HepG2 (cell line): ENCODE results near the gene MYO1B. TPM values are rescaled to one million over a fixed set of nuclear protein-coding genes. Genes with fewer than 3 reads are reported as not detected.

ENCODE experiments used
- ATAC-seq: fragments of 200-7000 bp; cut with Tn5 transposase; 3 replicates; pipeline ENCODE4 v1.9.1; 2020; ENCODE audit warnings: mild to moderate bottlenecking, moderate library complexity
- BruUV-seq: library from RNA; stranded (reverse); fragments of 400-500 nt; replicated peaks from 2 replicates; lab custom pipeline; 2021; lab: Mats Ljungman, UMichigan
- CTCF ChIA-PET: fragments of 300-600 bp; formaldehyde crosslinking; extraction: SDS; loops from one replicate; lab custom pipeline; 2021; ENCODE audit warnings: low total read pairs, inconsistent platforms, low intra/inter-chr PET ratio; lab: Yijun Ruan, JAX
- POLR2A ChIA-PET: fragments of 350-600 bp; sonication (Branson Sonifier 250); formaldehyde crosslinking; loops from one replicate; lab custom pipeline; 2020; ENCODE audit warnings: antibody characterized with exemption, inconsistent platforms; lab: Yijun Ruan, JAX
- DNase-seq: peaks from one replicate; pipeline ENCODE4 v3.0.0-alpha.2; 2015; ENCODE audit warnings: low spot score
- FAIRE-seq: peaks from 3 replicates; lab custom pipeline; 2011; peaks lifted over from hg19 to GRCh38; lab: Jason Lieb, UNC
- H2AFZ ChIP-seq: one replicate; pipeline ENCODE4 v1.6.1; 2011; ENCODE audit warnings: low read length, inconsistent platforms
- H3K27ac ChIP-seq: fragments of 300-600 bp; 3 replicates; pipeline ENCODE4 v1.8.0; 2011; ENCODE audit warnings: mixed run types, mild to moderate bottlenecking, mixed read lengths, low read length, inconsistent platforms; ENCODE audit not compliant: insufficient read depth; ENCODE audit errors: extremely low read length
- H3K27me3 ChIP-seq, 2 experiments: fragments of 200-600 bp in 1 of 2; 2 replicates in 1 of 2; 3 replicates in 1 of 2; pipeline versions ENCODE4 v1.6.0 to v1.8.0; 2011; ENCODE audit warnings: low read length in 2 of 2, mild to moderate bottlenecking in 2 of 2, moderate library complexity in 2 of 2, inconsistent platforms in 1 of 2; ENCODE audit not compliant: insufficient read depth in 2 of 2, control insufficient read depth in 1 of 2
- H3K36me3 ChIP-seq, 2 experiments: fragments of 200-600 bp in 1 of 2; replicated peaks in 1 of 2; 2 replicates in 1 of 2; 3 replicates in 1 of 2; pipeline versions ENCODE4 v1.5.1 to v1.8.0; 2011; ENCODE audit warnings: low read length in 2 of 2, inconsistent platforms in 1 of 2; ENCODE audit not compliant: insufficient read depth in 2 of 2, control insufficient read depth in 1 of 2
- H3K4me1 ChIP-seq: 2 replicates; pipeline ENCODE4 v1.5.1; 2012; ENCODE audit warnings: low read length, inconsistent platforms; ENCODE audit not compliant: insufficient read depth
- H3K4me2 ChIP-seq: 2 replicates; pipeline ENCODE4 v1.6.0; 2011; ENCODE audit warnings: low read depth, low read length, inconsistent platforms
- H3K4me3 ChIP-seq, 3 experiments: fragments of 200-600 bp in 1 of 3; sonication (generic), shearing (Covaris generic) in 1 of 3; replicated peaks in 1 of 3; 2 replicates each; pipeline ENCODE4 v1.5.1; 2011 to 2016; ENCODE audit warnings: low read length in 3 of 3, inconsistent platforms in 2 of 3, low read depth in 2 of 3, mild to moderate bottlenecking in 2 of 3, control low read depth in 1 of 3, mixed read lengths in 1 of 3; ENCODE audit not compliant: insufficient read depth in 1 of 3
- H3K79me2 ChIP-seq: one replicate; pipeline ENCODE4 v1.6.1; 2011; ENCODE audit warnings: low read length, inconsistent platforms; ENCODE audit not compliant: insufficient read depth
- H3K9ac ChIP-seq: 2 replicates; pipeline ENCODE4 v1.6.0; 2011; ENCODE audit warnings: mild to moderate bottlenecking, low read depth, low read length, inconsistent platforms; ENCODE audit not compliant: insufficient read depth
- H3K9me3 ChIP-seq: 2 replicates; pipeline ENCODE4 v1.5.1; 2012; ENCODE audit warnings: mild to moderate bottlenecking, low read length
- H4K20me1 ChIP-seq: 2 replicates; pipeline ENCODE4 v1.6.0; 2011; ENCODE audit warnings: inconsistent platforms, mild to moderate bottlenecking, low read length, moderate library complexity; ENCODE audit not compliant: insufficient read depth
- BHLHE40 ChIP-seq: IDR thresholded peaks from 2 replicates; pipeline ENCODE4 v1.6.1; 2011; ENCODE audit warnings: low read length, improper control_type of control experiment
- CENPX ChIP-seq: sonication (generic); formaldehyde crosslinking; IDR thresholded peaks from 2 replicates; pipeline ENCODE4 v1.9.0; 2021; ENCODE audit warnings: mild to moderate bottlenecking, missing genetic modification reagents, moderate library complexity
- CHD4 ChIP-seq: fragments of 200-600 bp; sonication (generic); IDR thresholded peaks from 2 replicates; pipeline ENCODE4 v1.7.0; 2017; ENCODE audit warnings: mild to moderate bottlenecking, low read length, borderline replicate concordance
- KAT7 ChIP-seq: IDR thresholded peaks from 2 replicates; pipeline ENCODE4 v1.6.1; 2018; ENCODE audit warnings: borderline replicate concordance, missing compliant biosample characterization
- MATR3 ChIP-seq: sonication (generic); formaldehyde crosslinking; IDR thresholded peaks from 2 replicates; pipeline ENCODE4 v1.4.0; 2020; ENCODE audit warnings: missing genetic modification reagents
- NCOA2 ChIP-seq: sonication (generic); formaldehyde crosslinking; IDR thresholded peaks from 2 replicates; pipeline ENCODE4 v1.8.0; 2022; ENCODE audit warnings: inconsistent platforms
- SOX6 ChIP-seq, 2 experiments: fragments of 450-650 bp in 1 of 2; sonication (generic) in 1 of 2; formaldehyde crosslinking in 1 of 2; IDR thresholded peaks; 2 replicates each; pipeline versions ENCODE4 v1.4.0 to v1.6.1; 2017 to 2020; ENCODE audit warnings: antibody characterized with exemption in 1 of 2, mild to moderate bottlenecking in 1 of 2, missing genetic modification reagents in 1 of 2
- SUZ12 ChIP-seq: fragments of 150-350 bp; IDR thresholded peaks from 2 replicates; pipeline ENCODE4 v1.6.1; 2014; ENCODE audit warnings: low read depth, low read length
- TCF7 ChIP-seq: sonication (generic); IDR thresholded peaks from 2 replicates; pipeline ENCODE4 v1.6.1; 2016; ENCODE audit warnings: antibody characterized with exemption, low read depth
- ZNF850 ChIP-seq: sonication (generic); formaldehyde crosslinking; conservative IDR thresholded peaks from 2 replicates; pipeline ENCODE4 v1.9.0; 2021; ENCODE audit warnings: mild to moderate bottlenecking, missing genetic modification reagents
- ZZZ3 ChIP-seq: sonication (generic); formaldehyde crosslinking; IDR thresholded peaks from 2 replicates; pipeline ENCODE4 v1.4.0; 2020; ENCODE audit warnings: missing genetic modification reagents, mild to moderate bottlenecking, borderline replicate concordance
- WGBS: methylation state at CpG from one replicate; pipeline ENCODE4 v1.1.6; 2017; ENCODE audit warnings: low lambda C conversion rate; 5-methylcytosine and 5-hydroxymethylcytosine counted together
- in situ Hi-C: cut with HindIII; loops from 2 replicates; pipeline ENCODE4 v1.10.0; 2017; ENCODE audit warnings: low pct_unique_long_range_greater_than_20kb; ENCODE audit not compliant: extremely low pct_ligation_motif_present
- intact Hi-C: fragments of 100-400 bp; cut with micrococcal nuclease; formaldehyde crosslinking; loops from one replicate; pipeline ENCODE4 v1.10.0; 2022; ENCODE audit not compliant: unreplicated experiment
- polyA plus RNA-seq, 8 experiments: library from polyadenylated mRNA; depleted of rRNA in 3 of 8; stranded (reverse) in 7 of 8; unstranded in 1 of 8; fragments of >200 nt; fragmentation: Illumina TruSeq in 4 of 8; extraction: Trizol in 4 of 8; gene quantifications; 2 replicates each; pipeline versions ENCODE4 v1.2.1 to v1.2.3, GENCODE V29; 2011 to 2016; ENCODE audit warnings: low read depth in 4 of 8, missing spikeins in 1 of 8, mixed read lengths in 1 of 8; ENCODE audit not compliant: insufficient read depth in 1 of 8
- total RNA-seq, 5 experiments: library from RNA; depleted of rRNA; stranded (reverse); fragments of >200 nt; fragmentation: Illumina TruSeq; extraction: Trizol; gene quantifications; 2 replicates each; pipeline ENCODE4 v1.2.3, GENCODE V29; 2016; ENCODE audit warnings: low read depth in 1 of 5
- TF ChIP-seq, protein P1 (sequence below): sonication (generic); formaldehyde crosslinking; IDR thresholded peaks from 2 replicates; pipeline ENCODE4 v1.4.0; 2020; ENCODE audit warnings: missing genetic modification reagents, borderline replicate concordance
- TF ChIP-seq, protein P2 (sequence below): fragments of 450-650 bp; IDR thresholded peaks from 2 replicates; pipeline ENCODE4 v1.6.1; 2017; ENCODE audit warnings: mild to moderate bottlenecking
- TF ChIP-seq, protein P3 (sequence below): sonication (generic); formaldehyde crosslinking; IDR thresholded peaks from 2 replicates; pipeline ENCODE4 v1.5.0; 2020; ENCODE audit warnings: missing genetic modification reagents

MYO1B gene
- total and polyA plus RNA-seq, 2 of the 13 experiments (the other 11 are each of a cell fraction or from before 2014, with no cell fraction given): 36.9 to 89.8 TPM

GRCh38 chr2:191335875-191336464, 90.8 kb downstream of the MYO1B start (continued):
- TF ChIP-seq, protein P1, sequence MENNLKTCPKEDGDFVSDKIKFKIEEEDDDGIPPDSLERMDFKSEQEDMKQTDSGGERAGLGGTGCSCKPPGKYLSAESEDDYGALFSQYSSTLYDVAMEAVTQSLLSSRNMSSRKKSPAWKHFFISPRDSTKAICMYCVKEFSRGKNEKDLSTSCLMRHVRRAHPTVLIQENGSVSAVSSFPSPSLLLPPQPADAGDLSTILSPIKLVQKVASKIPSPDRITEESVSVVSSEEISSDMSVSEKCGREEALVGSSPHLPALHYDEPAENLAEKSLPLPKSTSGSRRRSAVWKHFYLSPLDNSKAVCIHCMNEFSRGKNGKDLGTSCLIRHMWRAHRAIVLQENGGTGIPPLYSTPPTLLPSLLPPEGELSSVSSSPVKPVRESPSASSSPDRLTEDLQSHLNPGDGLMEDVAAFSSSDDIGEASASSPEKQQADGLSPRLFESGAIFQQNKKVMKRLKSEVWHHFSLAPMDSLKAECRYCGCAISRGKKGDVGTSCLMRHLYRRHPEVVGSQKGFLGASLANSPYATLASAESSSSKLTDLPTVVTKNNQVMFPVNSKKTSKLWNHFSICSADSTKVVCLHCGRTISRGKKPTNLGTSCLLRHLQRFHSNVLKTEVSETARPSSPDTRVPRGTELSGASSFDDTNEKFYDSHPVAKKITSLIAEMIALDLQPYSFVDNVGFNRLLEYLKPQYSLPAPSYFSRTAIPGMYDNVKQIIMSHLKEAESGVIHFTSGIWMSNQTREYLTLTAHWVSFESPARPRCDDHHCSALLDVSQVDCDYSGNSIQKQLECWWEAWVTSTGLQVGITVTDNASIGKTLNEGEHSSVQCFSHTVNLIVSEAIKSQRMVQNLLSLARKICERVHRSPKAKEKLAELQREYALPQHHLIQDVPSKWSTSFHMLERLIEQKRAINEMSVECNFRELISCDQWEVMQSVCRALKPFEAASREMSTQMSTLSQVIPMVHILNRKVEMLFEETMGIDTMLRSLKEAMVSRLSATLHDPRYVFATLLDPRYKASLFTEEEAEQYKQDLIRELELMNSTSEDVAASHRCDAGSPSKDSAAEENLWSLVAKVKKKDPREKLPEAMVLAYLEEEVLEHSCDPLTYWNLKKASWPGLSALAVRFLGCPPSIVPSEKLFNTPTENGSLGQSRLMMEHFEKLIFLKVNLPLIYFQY (CRISPR knock-in tag): no peak
- TF ChIP-seq ZNF850 (CRISPR knock-in tag): no peak
- no peak for TF ChIP-seq SUZ12
- TF ChIP-seq CHD4: no peak
- TF ChIP-seq, protein P2, sequence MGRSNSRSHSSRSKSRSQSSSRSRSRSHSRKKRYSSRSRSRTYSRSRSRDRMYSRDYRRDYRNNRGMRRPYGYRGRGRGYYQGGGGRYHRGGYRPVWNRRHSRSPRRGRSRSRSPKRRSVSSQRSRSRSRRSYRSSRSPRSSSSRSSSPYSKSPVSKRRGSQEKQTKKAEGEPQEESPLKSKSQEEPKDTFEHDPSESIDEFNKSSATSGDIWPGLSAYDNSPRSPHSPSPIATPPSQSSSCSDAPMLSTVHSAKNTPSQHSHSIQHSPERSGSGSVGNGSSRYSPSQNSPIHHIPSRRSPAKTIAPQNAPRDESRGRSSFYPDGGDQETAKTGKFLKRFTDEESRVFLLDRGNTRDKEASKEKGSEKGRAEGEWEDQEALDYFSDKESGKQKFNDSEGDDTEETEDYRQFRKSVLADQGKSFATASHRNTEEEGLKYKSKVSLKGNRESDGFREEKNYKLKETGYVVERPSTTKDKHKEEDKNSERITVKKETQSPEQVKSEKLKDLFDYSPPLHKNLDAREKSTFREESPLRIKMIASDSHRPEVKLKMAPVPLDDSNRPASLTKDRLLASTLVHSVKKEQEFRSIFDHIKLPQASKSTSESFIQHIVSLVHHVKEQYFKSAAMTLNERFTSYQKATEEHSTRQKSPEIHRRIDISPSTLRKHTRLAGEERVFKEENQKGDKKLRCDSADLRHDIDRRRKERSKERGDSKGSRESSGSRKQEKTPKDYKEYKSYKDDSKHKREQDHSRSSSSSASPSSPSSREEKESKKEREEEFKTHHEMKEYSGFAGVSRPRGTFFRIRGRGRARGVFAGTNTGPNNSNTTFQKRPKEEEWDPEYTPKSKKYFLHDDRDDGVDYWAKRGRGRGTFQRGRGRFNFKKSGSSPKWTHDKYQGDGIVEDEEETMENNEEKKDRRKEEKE: no peak
- TF ChIP-seq, all 625 proteins: peak for 0

DNA sequence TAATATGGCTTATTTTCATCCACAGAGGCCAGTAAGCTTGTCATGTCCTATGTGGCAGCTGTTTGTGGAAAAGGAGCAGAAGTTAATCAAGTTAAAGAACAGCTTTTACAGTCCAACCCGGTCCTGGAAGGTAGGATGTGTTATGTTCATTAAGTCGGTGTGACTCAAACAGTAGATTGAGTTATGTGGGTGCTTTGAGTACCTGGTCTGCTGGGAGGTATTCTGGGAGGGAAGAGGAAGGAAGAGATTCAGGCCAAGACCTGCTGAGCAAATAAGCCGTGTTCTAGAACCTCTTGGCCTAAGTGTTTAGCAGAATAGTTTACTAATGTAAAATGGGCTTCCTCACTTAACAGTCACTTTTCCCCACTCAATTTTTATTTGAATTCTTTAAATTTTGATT, 96.2 kb downstream of the MYO1B start:
- FAIRE-seq (no peak), ATAC-seq (no peak), DNase-seq (no peak)
- no TSS peak for BruUV-seq
- in situ Hi-C loops (no loop called here), intact Hi-C loops (no loop called here)
- WGBS: 97% methylated on average over 3 of the region's 3 CpGs
- no peaks in the 10 kb centered on the region for H3K27me3 ChIP-seq
- H4K20me1 ChIP-seq: no peaks in the 10 kb centered on the region
- H3K9me3 ChIP-seq: no peaks in the 10 kb centered on the region
- H3K36me3 ChIP-seq: peaks cover 14 to 34% of the 10 kb centered on the region in 2 experiments
- no peak overlapping the region for H3K27ac ChIP-seq
- no peak overlapping the region for H2AFZ ChIP-seq
- ChIA-PET POLR2A (no interaction called here), CTCF (no interaction called here)
- H3K4me3 ChIP-seq: no peak overlapping the region
- no peak overlapping the region for H3K9ac ChIP-seq
- H3K4me2 ChIP-seq: no peak overlapping the region
- H3K79me2 ChIP-seq: no peaks in the 10 kb centered on the region
- peaks cover 10% of the 10 kb centered on the region; the same call in 1 of the 2 replicates for H3K4me1 ChIP-seq
- TF ChIP-seq, protein P3, sequence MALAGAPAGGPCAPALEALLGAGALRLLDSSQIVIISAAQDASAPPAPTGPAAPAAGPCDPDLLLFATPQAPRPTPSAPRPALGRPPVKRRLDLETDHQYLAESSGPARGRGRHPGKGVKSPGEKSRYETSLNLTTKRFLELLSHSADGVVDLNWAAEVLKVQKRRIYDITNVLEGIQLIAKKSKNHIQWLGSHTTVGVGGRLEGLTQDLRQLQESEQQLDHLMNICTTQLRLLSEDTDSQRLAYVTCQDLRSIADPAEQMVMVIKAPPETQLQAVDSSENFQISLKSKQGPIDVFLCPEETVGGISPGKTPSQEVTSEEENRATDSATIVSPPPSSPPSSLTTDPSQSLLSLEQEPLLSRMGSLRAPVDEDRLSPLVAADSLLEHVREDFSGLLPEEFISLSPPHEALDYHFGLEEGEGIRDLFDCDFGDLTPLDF (CRISPR knock-in tag): no peak
- TF ChIP-seq KAT7 (no peak), SOX6 (IDR thresholded peaks at IDR 0.05) (no peak), SOX6 (CRISPR knock-in tag; IDR thresholded peaks at IDR 0.05) (no peak), MATR3 (CRISPR knock-in tag) (no peak), TCF7 (no peak), NCOA2 (CRISPR knock-in tag) (no peak), CENPX (no peak), ZZZ3 (CRISPR knock-in tag) (no peak), BHLHE40 (no peak)
